Omental fat pad (tissue), 4 donors: ENCODE data around the gene HRH2. TPM values are rescaled to one million over a fixed set of nuclear protein-coding genes. Genes with fewer than 3 reads are reported as not detected.

ENCODE experiments used
- ATAC-seq: fragments of 150-250 bp; one replicate; pipeline ENCODE4 v1.9.1; 2016; ENCODE audit warnings: mild to moderate bottlenecking, moderate library complexity; ENCODE audit not compliant: low FRiP score
- DNase-seq: peaks from one replicate; pipeline ENCODE4 v3.0.0-alpha.2; 2019; ENCODE audit warnings: low spot score
- total RNA-seq, 4 donors: library from RNA; depleted of rRNA; stranded (reverse); fragments of >200 nt; gene quantifications; one replicate each; pipeline ENCODE4 v1.1.0, GENCODE V29; 2016
- TF ChIP-seq, protein P1 (sequence below), 3 donors: fragments of 450-650 bp; IDR thresholded peaks; one replicate each; pipeline ENCODE4 v1.5.1; 2016 to 2017; ENCODE audit warnings: antibody characterized with exemption in 3 of 3, mild to moderate bottlenecking in 3 of 3, moderate library complexity in 2 of 3

Gene HRH2
- total RNA-seq, 4 donors from 2014 or later = 2.9 to 22.6 (median 10.4) TPM

DNA sequence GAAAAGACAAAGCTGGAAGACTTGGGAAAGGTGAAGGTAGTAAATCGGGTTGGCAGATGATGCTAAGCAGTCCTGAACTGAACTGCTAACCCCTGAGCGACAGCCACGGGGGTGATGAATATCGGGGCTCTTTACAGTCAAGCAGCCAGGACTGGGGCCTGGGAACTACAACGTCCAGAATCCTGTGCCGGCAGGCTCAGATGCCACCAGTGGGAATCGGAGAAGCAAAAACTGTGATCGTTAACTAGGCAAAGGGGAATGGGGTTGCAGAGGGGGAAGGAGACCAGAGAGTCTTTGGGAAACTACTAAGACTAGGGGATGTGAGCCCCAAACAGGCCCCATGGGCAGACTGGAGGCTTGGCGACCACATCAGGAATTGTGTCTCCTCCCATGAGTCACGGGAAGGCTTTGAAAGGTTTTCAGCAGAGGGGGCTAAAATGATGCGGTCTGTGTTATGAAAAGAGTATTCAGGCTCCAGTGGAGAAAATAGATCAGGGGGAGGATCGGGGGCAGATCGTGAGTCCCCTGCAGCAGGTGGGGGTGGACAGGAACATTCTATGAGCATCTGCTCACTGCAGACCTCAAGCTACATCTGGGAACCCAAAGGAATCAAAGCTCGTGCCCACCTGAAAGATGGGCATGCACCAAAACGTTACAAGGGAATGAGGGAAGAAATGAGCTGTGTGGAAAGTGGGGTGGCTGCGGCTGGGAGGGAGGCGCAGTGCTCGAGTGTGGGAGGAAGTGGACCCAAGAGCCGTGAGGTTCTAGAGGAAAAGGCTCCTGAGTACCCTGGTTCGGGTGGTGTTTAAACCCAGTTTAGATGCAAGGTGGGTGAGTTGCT lies 53.8 kb downstream of the HRH2 start:
- no peak for DNase-seq
- TF ChIP-seq, protein P1, sequence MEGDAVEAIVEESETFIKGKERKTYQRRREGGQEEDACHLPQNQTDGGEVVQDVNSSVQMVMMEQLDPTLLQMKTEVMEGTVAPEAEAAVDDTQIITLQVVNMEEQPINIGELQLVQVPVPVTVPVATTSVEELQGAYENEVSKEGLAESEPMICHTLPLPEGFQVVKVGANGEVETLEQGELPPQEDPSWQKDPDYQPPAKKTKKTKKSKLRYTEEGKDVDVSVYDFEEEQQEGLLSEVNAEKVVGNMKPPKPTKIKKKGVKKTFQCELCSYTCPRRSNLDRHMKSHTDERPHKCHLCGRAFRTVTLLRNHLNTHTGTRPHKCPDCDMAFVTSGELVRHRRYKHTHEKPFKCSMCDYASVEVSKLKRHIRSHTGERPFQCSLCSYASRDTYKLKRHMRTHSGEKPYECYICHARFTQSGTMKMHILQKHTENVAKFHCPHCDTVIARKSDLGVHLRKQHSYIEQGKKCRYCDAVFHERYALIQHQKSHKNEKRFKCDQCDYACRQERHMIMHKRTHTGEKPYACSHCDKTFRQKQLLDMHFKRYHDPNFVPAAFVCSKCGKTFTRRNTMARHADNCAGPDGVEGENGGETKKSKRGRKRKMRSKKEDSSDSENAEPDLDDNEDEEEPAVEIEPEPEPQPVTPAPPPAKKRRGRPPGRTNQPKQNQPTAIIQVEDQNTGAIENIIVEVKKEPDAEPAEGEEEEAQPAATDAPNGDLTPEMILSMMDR (IDR thresholded peaks at IDR 0.05) = no peak

DNA sequence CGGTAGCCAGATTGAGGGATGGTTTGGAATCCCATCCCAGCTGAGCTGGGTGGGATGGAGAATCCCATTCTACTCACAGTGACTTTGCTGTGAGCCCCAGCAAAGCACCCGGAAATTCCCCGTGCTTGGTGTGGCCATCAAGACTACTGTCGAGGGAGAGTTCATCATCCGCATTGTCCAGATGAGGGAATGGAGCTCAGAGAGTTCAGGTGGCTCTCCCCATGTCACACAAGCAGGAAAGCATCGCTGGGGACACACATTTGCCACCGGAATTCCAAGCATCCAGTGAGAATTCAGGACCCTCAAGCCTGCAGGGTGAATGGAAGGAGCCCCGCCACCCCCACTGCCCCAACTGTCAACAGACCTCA lies 54.4 kb downstream of the HRH2 start:
- DNase-seq (no peak), ATAC-seq (no peak)
- TF ChIP-seq, protein P1 (IDR thresholded peaks at IDR 0.05) = no peak

More for the DNA sequence above, 53.8 kb downstream of the HRH2 start:
- no peak for ATAC-seq

DNA sequence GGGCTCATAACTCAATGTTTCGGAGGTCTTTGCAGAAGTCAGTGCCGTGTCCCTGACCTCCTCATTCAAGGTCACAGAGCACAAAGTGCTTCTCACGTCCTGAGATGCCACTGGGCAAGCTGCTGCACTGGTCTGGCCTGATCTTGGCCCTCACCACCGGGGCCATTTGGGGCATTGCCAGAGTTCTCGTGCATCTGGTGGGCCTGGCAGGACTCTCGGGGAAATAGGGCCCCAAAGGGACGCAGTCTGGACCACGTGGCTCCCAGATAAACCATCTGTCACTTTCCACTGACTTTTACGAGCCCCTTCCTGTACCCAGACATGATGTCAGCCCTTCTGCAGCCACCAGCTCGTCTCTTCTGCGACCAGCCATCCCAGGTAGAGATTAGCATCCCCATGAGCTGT lies 54.8 kb downstream of the HRH2 start:
- DNase-seq (no peak), ATAC-seq (no peak)
- TF ChIP-seq, protein P1 (IDR thresholded peaks at IDR 0.05) = no peak

DNA sequence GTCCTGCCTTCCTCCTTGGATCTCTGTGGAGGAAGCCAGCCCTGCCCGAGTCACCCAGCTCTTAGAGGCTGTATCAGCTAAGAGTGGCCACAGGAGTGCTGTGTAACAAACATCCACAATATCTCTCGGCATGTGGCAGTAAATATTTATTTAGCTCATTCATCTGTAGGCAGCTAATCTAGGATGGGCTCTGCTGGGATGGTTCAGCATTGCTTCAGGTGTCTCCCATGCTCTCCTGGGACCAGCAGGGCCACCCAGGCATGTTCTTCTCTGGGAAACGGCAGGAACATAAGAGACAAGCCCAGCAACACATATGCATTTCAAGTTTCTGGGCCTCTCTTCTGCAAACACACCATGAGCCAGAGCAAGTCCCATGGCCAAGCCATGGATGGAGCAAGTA lies 56.1 kb downstream of the HRH2 start:
- DNase-seq (no peak), ATAC-seq (no peak)
- TF ChIP-seq, protein P1 (IDR thresholded peaks at IDR 0.05) = no peak

DNA sequence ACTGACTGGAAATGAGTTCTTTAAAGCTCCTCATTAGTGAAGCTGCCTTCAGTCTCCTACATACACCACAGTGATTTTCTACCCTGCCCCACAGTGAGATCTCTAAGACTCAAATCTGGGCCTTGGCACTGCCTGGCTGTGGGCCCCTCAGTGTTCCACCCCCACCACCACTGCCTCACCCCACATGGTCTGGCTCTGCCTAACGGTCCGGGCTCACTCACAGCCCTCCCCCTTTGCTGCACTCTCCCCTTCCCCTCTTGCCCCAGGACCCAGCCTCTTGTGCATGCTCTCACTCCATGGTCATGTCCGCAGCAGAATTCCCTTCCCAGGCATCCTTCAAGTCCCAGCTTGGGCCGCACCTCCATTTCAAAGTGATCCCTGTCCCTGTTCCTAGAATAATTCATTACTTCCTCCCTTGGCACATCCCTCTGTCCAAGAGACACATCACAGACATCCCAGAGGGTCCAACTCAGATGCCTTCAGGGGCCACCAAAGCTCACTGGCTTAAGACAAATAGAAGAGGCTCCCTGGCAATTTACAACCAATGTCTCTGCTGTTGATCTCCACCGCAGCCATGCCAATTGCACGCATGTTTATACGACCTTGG lies 56.7 kb downstream of the HRH2 start:
- TF ChIP-seq, protein P1 (IDR thresholded peaks at IDR 0.05) = no peak
- ATAC-seq (no peak), DNase-seq (no peak)

DNA sequence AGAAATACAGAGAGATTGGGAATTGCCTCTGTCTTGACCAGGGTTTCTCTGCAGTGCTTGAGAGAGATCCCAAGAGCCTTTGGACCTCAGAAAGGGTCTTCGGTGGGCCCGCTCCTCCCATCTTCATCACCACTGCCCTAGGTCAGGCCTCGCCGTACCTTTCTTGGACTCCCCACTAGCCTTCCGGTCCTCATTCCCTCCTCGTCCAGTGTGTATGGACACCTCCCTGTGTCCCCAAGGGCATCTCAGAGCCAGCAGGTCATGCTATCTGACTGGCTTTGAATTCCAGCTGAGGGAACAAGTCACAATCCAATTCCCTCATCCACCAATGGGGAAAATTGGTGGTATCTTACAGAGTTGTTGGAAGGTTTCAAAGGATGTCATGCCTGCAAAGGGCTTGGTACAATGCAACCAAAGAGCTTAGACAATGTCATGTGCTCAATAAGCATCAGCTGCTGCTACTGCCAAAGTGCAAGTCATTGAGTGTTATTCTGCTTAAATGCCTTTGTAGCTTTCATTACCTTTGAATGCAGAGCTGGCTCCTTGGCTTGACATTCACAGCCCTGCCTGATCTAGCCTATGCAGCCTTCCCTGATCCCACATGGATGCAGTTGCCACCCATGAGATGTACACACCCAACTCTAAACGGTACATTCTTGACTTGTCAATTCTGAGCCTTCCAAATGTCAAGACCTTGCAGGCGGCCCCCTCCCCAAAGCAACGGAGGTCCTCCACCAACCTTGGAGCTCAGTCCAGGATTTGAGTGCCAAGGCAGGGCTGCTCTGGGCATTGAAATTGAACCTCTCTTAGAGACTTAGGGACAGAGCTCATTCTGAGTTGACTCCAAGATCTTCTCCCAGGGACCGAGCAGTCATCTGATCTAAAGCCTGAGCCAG lies 58.0 kb downstream of the HRH2 start:
- ATAC-seq = no peak
- no peak for DNase-seq
- TF ChIP-seq, protein P1 (IDR thresholded peaks at IDR 0.05) = no peak
